ENCODE data around the gene PTPRR.

GRCh38 chr12:70895956-70896355, 24.6 kb downstream of the PTPRR start:
- no peak for TF ChIP-seq CTCF (conservative IDR thresholded peaks at IDR 0.05; ENCODE audit: low read depth, low read length)
- TF ChIP-seq POLR2A (IDR thresholded peaks at IDR 0.05; ENCODE audit: low read depth, low read length), result no peak
- TF ChIP-seq FOS (IDR thresholded peaks at IDR 0.05; ENCODE audit: low read depth, low read length), result no peak
- TF ChIP-seq CEBPB (IDR thresholded peaks at IDR 0.05; ENCODE audit: low read depth, low read length), result no peak

Data from IMR-90 (cell line).